GM12878 (cell line): ENCODE data around the gene TRIM28. TPM values are rescaled to one million over a fixed set of nuclear protein-coding genes. Genes with fewer than 3 reads are reported as not detected.
A peak's percentile ranks its signal among the peaks of the same experiment; 100 is the strongest.

Experiments used
- ATAC-seq: fragments of 200-7000 bp; cut with Tn5 transposase; 3 replicates; pipeline ENCODE4 v1.9.1; 2020; ENCODE audit warnings: mild to moderate bottlenecking, moderate library complexity
- BruUV-seq: library from RNA; stranded (reverse); fragments of 400-500 nt; replicated peaks from 2 replicates; lab custom pipeline; 2021; lab: Mats Ljungman, UMichigan
- CTCF ChIA-PET: fragments of 300-600 bp; sonication (Branson Sonifier 250); formaldehyde crosslinking; extraction: SDS; loops from one replicate; lab custom pipeline; 2021; ENCODE audit warnings: inconsistent platforms; lab: Yijun Ruan, JAX
- POLR2A ChIA-PET: fragments of 350-600 bp; formaldehyde crosslinking; extraction: SDS; loops from one replicate; lab custom pipeline; 2021; ENCODE audit warnings: inconsistent platforms; lab: Charles Lee
- RAD21 ChIA-PET: fragments of 300-600 bp; sonication (Branson Sonifier 250); formaldehyde crosslinking; loops from one replicate; lab custom pipeline; 2023; ENCODE audit warnings: antibody characterized with exemption; ENCODE audit not compliant: unreplicated experiment; lab: Charles Lee
- SMC1A ChIA-PET: fragments of 300-600 bp; sonication (Branson Sonifier 250); formaldehyde crosslinking; loops from one replicate; lab custom pipeline; 2023; ENCODE audit not compliant: unreplicated experiment, uncharacterized antibody; lab: Charles Lee
- DNase-seq: peaks from one replicate; pipeline ENCODE4 v3.0.0-alpha.2; 2011; ENCODE audit warnings: low read depth, low spot score
- FAIRE-seq: peaks from 3 replicates; lab custom pipeline; 2011; peaks lifted over from hg19 to GRCh38; lab: Jason Lieb, UNC
- H2AFZ ChIP-seq: 2 replicates; pipeline ENCODE4 v1.6.0; 2011; ENCODE audit warnings: low read depth, low read length, control low read depth; ENCODE audit not compliant: control insufficient read depth
- H3K27ac ChIP-seq: 2 replicates; pipeline ENCODE4 v1.5.1; 2011; ENCODE audit warnings: control low read depth; ENCODE audit not compliant: control insufficient read depth, insufficient read depth
- H3K27me3 ChIP-seq, 2 experiments: replicated peaks in 1 of 2; 2 replicates each; pipeline versions ENCODE4 v1.6.0 to v1.6.1; 2011; ENCODE audit warnings: low read length in 1 of 2; ENCODE audit not compliant: control insufficient read depth in 2 of 2, insufficient read depth in 2 of 2
- H3K36me3 ChIP-seq, 2 experiments: 2 replicates each; pipeline ENCODE4 v1.5.1; 2011; ENCODE audit warnings: low read length in 1 of 2; ENCODE audit not compliant: control insufficient read depth in 2 of 2, insufficient read depth in 2 of 2
- H3K4me1 ChIP-seq: 2 replicates; pipeline ENCODE4 v1.6.1; 2011; ENCODE audit warnings: mild to moderate bottlenecking, low read length, moderate library complexity, mixed read lengths; ENCODE audit not compliant: control insufficient read depth, insufficient read depth
- H3K4me2 ChIP-seq: 2 replicates; pipeline ENCODE4 v1.6.0; 2011; ENCODE audit warnings: control low read depth; ENCODE audit not compliant: control insufficient read depth, insufficient read depth
- H3K4me3 ChIP-seq: fragments of 200-600 bp; sonication (generic); 2 replicates; pipeline ENCODE4 v1.5.1; 2016
- H3K79me2 ChIP-seq: 2 replicates; pipeline ENCODE4 v1.6.0; 2011; ENCODE audit warnings: low read length; ENCODE audit not compliant: control insufficient read depth, insufficient read depth
- H3K9ac ChIP-seq: 2 replicates; pipeline ENCODE4 v1.8.0; 2011; ENCODE audit warnings: low read length, control low read depth, mixed read lengths; ENCODE audit not compliant: control insufficient read depth, insufficient read depth
- H3K9me3 ChIP-seq: replicated peaks from 3 replicates; pipeline ENCODE4 v1.5.1; 2011; ENCODE audit warnings: mild to moderate bottlenecking, low read length; ENCODE audit not compliant: control insufficient read depth, insufficient read depth
- H4K20me1 ChIP-seq: 2 replicates; pipeline ENCODE4 v1.6.0; 2011; ENCODE audit not compliant: control insufficient read depth, insufficient read depth
- ATF7 ChIP-seq: fragments of 450-650 bp; IDR thresholded peaks from 2 replicates; pipeline ENCODE4 v1.6.1; 2016; ENCODE audit warnings: low read depth, mild to moderate bottlenecking
- EZH2 ChIP-seq: IDR thresholded peaks from 2 replicates; pipeline ENCODE4 v1.6.1; 2012; ENCODE audit warnings: low read depth, mild to moderate bottlenecking, control low read depth, inconsistent platforms, low read length, borderline replicate concordance; ENCODE audit not compliant: control insufficient read depth
- FOXM1 ChIP-seq: IDR thresholded peaks from 2 replicates; pipeline ENCODE4 v1.6.1; 2012; ENCODE audit warnings: low read depth, mild to moderate bottlenecking, inconsistent platforms, low read length, moderate library complexity
- JUNB ChIP-seq: IDR thresholded peaks from 2 replicates; pipeline ENCODE4 v1.6.1; 2016; ENCODE audit warnings: antibody characterized with exemption, mild to moderate bottlenecking
- LARP7 ChIP-seq: fragments of 450-650 bp; IDR thresholded peaks from 2 replicates; pipeline ENCODE4 v1.6.1; 2017; ENCODE audit warnings: mild to moderate bottlenecking
- MXI1 ChIP-seq: fragments of 150-350 bp; IDR thresholded peaks from 2 replicates; pipeline ENCODE4 v1.6.1; 2011; ENCODE audit warnings: low read depth, mild to moderate bottlenecking, inconsistent platforms, low read length, improper control_type of control experiment
- NR2C1 ChIP-seq: fragments of 450-650 bp; IDR thresholded peaks from 2 replicates; pipeline ENCODE4 v1.6.1; 2017; ENCODE audit warnings: antibody characterized with exemption, mild to moderate bottlenecking, moderate library complexity
- NR2F1 ChIP-seq: fragments of 450-650 bp; conservative IDR thresholded peaks from 2 replicates; pipeline ENCODE4 v1.6.1; 2017; ENCODE audit warnings: mild to moderate bottlenecking
- NRF1 ChIP-seq: conservative IDR thresholded peaks from 2 replicates; pipeline ENCODE4 v1.6.1; 2011; ENCODE audit warnings: mild to moderate bottlenecking, low read depth, low read length, improper control_type of control experiment
- RAD51 ChIP-seq: fragments of 450-650 bp; IDR thresholded peaks from 2 replicates; pipeline ENCODE4 v1.6.1; 2016; ENCODE audit warnings: moderate library complexity, mild to moderate bottlenecking, inconsistent platforms
- SMAD1 ChIP-seq: fragments of 450-650 bp; IDR thresholded peaks from 2 replicates; pipeline ENCODE4 v1.6.1; 2018; ENCODE audit warnings: mild to moderate bottlenecking, low read depth; ENCODE audit not compliant: partially characterized antibody
- TAF1 ChIP-seq: IDR thresholded peaks from 2 replicates; pipeline ENCODE4 v1.6.1; 2011; ENCODE audit warnings: mild to moderate bottlenecking, low read depth, low read length, borderline replicate concordance
- TCF12 ChIP-seq: IDR thresholded peaks from 2 replicates; pipeline ENCODE4 v1.6.1; 2011; ENCODE audit warnings: low read depth, mild to moderate bottlenecking, low read length
- WGBS: methylation state at CpG from one replicate; pipeline ENCODE4 v1.1.6; 2016; ENCODE audit warnings: low lambda C conversion rate; ENCODE audit not compliant: insufficient replicate concordance, insufficient coverage; ENCODE audit errors: missing lambda C conversion rate; 5-methylcytosine and 5-hydroxymethylcytosine counted together
- in situ Hi-C: fragments of 300-500 bp; cut with MboI; formaldehyde crosslinking; loops from 9 replicates; pipeline ENCODE4 v1.14.3; 2018; ENCODE audit warnings: mixed read lengths
- intact Hi-C: fragments of 100-400 bp; cut with micrococcal nuclease; formaldehyde crosslinking; loops from one replicate; pipeline ENCODE4 v1.14.2; 2022; ENCODE audit not compliant: unreplicated experiment
- polyA plus RNA-seq, 11 experiments: library from polyadenylated mRNA; depleted of rRNA in 4 of 11; unstranded in 6 of 11; stranded (reverse) in 5 of 11; fragments of >200 nt; fragmentation: Nextera tagmentation in 4 of 11; fragmentation: Illumina TruSeq in 1 of 11; extraction: Ambion mirVana in 4 of 11; extraction: Trizol in 1 of 11; gene quantifications; 1 replicate in 1 of 11; 2 replicates in 10 of 11; pipeline versions ENCODE4 v1.2.1 to v1.2.3, GENCODE V29; 2011 to 2016; ENCODE audit warnings: inconsistent platforms in 2 of 11, missing spikeins in 2 of 11, low read depth in 1 of 11
- total RNA-seq, 4 experiments: library from RNA; depleted of rRNA in 3 of 4; stranded (reverse); fragments of >200 nt in 3 of 4; fragmentation: Illumina TruSeq in 1 of 4; extraction: Trizol in 1 of 4; gene quantifications; 2 replicates each; pipeline versions ENCODE4 v1.2.1 to v1.2.3, GENCODE V29; 2013 to 2021
- TF ChIP-seq, protein P1 (sequence below): fragments of 450-650 bp; formaldehyde crosslinking; IDR thresholded peaks from 2 replicates; pipeline ENCODE4 v1.4.0; 2022; ENCODE audit warnings: mild to moderate bottlenecking, moderate library complexity
- TF ChIP-seq, protein P2 (sequence below): fragments of 450-650 bp; conservative IDR thresholded peaks from 2 replicates; pipeline ENCODE4 v1.6.1; 2017; ENCODE audit warnings: mild to moderate bottlenecking, moderate library complexity
- TF ChIP-seq, protein P3 (sequence below): IDR thresholded peaks from 2 replicates; pipeline ENCODE4 v1.6.1; 2011; ENCODE audit warnings: borderline replicate concordance, low read depth, mild to moderate bottlenecking, moderate library complexity, low read length; ENCODE audit not compliant: insufficient read depth, poor library complexity, severe bottlenecking
- TF ChIP-seq, protein P4 (sequence below): IDR thresholded peaks from 2 replicates; pipeline ENCODE4 v1.6.1; 2011; ENCODE audit warnings: low read depth, mild to moderate bottlenecking, low read length, moderate library complexity, borderline replicate concordance; ENCODE audit errors: extremely low read depth

The TRIM28 gene
- total and polyA plus RNA-seq, 10 of the 15 experiments (the other 5 are each of a cell fraction or from before 2014, with no cell fraction given), result 5.0 to 650 (median 296) TPM

DNA sequence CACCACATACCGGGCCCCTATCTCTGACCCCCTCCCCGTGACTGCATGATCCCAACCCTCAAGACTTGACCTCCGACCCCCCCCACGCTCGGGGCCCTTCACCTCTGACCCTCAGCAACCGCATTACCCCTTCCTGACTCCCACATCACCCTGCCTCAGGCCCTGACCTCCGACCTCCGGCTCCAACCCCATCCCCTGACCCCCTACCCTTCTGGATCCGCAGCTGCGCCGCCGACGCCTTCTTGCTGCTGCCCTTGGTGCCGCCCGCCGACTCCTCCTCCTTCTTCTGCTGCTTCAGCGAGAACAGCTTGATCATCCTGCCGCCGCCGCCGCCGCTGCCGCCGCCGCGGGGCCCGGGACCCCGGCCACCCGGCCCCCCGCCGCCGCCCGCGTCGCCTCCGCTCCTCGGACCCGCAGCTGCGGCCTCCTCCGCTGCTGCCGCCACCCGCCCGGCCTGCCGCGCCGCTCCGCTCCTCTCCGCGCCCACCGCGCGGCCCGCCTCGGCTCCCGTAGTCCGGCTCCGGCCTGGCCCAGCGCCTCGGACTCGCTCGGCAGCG lies 14.3 kb downstream of the TRIM28 start, which contains the start of gene UBE2M:
Gene UBE2M (minus strand): TSS at position 546 of the 557 bp plus-strand sequence. CDS start 230 bp downstream, at position 316.
- ChIA-PET SMC1A (interaction anchor here (1.4 to 1.9 kb wide), 2 partner anchors 23 to 38 kb away, joined by 4 to 10 read pairs; partner anchors contain the start of gene ZBTB45), POLR2A (interaction anchor here (0.6 to 2.5 kb wide), 5 partner anchors 9 to 39 kb away, joined by 3 to 16 read pairs (median 8); partner anchors contain the start of genes MZF1 and ZBTB45), CTCF (interaction anchor here (1.5 kb wide), 1 partner anchor 24 kb away, joined by 4 read pairs; no protein-coding TSS in a partner anchor), RAD21 (no interaction called here)
- WGBS, result 2% methylated on average over 45 of the region's 62 CpGs
- Histone ChIP-seq H2AFZ (peak within 1 kb of the TSS; percentile 86), H3K4me2 (peak within 1 kb of the TSS; percentile 96), H3K27me3 (no peaks in the 10 kb centered on the region), H3K79me2 (peaks cover 45% of the 10 kb centered on the region), H3K9ac (peak within 1 kb of the TSS; percentile 97), H3K9me3 (no peaks in the 10 kb centered on the region), H3K4me1 (peaks cover 47% of the 10 kb centered on the region), H3K36me3 (peaks cover 5% of the 10 kb centered on the region in 2 experiments; a peak in 3 of 4 replicates), H3K4me3 (peak within 1 kb of the TSS; percentile 99), H4K20me1 (no peaks in the 10 kb centered on the region), H3K27ac (peak within 1 kb of the TSS; percentile 96)
- no peak for ATAC-seq
- no TSS peak for BruUV-seq
- intact Hi-C loops (loop anchor here (2.0 kb wide), 1 partner anchor 43 kb away; no protein-coding TSS in a partner anchor), in situ Hi-C loops (no loop called here)
- DNase-seq, result no peak
- peak; percentile 7 for FAIRE-seq
- no peak for TF ChIP-seq TCF12
- TF ChIP-seq NRF1, result no peak
- TF ChIP-seq, protein P1, sequence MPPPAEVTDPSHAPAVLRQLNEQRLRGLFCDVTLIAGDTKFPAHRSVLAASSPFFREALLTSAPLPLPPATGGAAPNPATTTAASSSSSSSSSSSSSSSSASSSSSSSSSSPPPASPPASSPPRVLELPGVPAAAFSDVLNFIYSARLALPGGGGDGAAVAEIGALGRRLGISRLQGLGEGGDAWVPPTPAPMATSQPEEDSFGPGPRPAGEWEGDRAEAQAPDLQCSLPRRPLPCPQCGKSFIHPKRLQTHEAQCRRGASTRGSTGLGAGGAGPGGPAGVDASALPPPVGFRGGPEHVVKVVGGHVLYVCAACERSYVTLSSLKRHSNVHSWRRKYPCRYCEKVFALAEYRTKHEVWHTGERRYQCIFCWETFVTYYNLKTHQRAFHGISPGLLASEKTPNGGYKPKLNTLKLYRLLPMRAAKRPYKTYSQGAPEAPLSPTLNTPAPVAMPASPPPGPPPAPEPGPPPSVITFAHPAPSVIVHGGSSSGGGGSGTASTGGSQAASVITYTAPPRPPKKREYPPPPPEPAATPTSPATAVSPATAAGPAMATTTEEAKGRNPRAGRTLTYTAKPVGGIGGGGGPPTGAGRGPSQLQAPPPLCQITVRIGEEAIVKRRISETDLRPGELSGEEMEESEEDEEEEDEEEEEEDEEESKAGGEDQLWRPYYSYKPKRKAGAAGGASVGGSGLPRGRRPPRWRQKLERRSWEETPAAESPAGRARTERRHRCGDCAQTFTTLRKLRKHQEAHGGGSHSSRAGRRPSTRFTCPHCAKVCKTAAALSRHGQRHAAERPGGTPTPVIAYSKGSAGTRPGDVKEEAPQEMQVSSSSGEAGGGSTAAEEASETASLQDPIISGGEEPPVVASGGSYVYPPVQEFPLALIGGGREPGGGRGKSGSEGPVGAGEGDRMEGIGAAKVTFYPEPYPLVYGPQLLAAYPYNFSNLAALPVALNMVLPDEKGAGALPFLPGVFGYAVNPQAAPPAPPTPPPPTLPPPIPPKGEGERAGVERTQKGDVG (CRISPR knock-in tag), result no peak
- TF ChIP-seq, protein P2, sequence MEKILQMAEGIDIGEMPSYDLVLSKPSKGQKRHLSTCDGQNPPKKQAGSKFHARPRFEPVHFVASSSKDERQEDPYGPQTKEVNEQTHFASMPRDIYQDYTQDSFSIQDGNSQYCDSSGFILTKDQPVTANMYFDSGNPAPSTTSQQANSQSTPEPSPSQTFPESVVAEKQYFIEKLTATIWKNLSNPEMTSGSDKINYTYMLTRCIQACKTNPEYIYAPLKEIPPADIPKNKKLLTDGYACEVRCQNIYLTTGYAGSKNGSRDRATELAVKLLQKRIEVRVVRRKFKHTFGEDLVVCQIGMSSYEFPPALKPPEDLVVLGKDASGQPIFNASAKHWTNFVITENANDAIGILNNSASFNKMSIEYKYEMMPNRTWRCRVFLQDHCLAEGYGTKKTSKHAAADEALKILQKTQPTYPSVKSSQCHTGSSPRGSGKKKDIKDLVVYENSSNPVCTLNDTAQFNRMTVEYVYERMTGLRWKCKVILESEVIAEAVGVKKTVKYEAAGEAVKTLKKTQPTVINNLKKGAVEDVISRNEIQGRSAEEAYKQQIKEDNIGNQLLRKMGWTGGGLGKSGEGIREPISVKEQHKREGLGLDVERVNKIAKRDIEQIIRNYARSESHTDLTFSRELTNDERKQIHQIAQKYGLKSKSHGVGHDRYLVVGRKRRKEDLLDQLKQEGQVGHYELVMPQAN, result 0 out of 2 replicates have a peak, but pooled peaks have one; percentile 47
- no peak for TF ChIP-seq SMAD1
- TF ChIP-seq, protein P3, sequence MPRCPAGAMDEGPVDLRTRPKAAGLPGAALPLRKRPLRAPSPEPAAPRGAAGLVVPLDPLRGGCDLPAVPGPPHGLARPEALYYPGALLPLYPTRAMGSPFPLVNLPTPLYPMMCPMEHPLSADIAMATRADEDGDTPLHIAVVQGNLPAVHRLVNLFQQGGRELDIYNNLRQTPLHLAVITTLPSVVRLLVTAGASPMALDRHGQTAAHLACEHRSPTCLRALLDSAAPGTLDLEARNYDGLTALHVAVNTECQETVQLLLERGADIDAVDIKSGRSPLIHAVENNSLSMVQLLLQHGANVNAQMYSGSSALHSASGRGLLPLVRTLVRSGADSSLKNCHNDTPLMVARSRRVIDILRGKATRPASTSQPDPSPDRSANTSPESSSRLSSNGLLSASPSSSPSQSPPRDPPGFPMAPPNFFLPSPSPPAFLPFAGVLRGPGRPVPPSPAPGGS, result no peak
- no peak for TF ChIP-seq MXI1
- TF ChIP-seq NR2C1, result peak; percentile 89
- TF ChIP-seq, protein P4, sequence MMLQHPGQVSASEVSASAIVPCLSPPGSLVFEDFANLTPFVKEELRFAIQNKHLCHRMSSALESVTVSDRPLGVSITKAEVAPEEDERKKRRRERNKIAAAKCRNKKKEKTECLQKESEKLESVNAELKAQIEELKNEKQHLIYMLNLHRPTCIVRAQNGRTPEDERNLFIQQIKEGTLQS, result no peak
- peak; percentile 97 for TF ChIP-seq NR2F1
- TF ChIP-seq JUNB, result no peak
- no peak for TF ChIP-seq EZH2
- TF ChIP-seq ATF7, result no peak
- no peak for TF ChIP-seq FOXM1
- 0 out of 2 replicates have a peak, but pooled peaks have one; percentile 72 for TF ChIP-seq LARP7
- TF ChIP-seq RAD51, result no peak
- no peak for TF ChIP-seq TAF1
